H9 (cell line): Measurements from ENCODE around the gene CTNNA3. TPM values are rescaled to one million over a fixed set of nuclear protein-coding genes. Genes with fewer than 3 reads are reported as not detected.

ENCODE experiments used
- DNase-seq: peaks from one replicate; pipeline ENCODE4 v3.0.0-alpha.2; 2017
- H2AFZ ChIP-seq: one replicate; pipeline ENCODE4 v1.6.1; 2013; ENCODE audit warnings: mild to moderate bottlenecking, low read length, control low read depth, moderate library complexity
- H2AK5ac ChIP-seq: 2 replicates; pipeline ENCODE4 v1.6.1; 2013; ENCODE audit warnings: low read length, control low read depth, mixed read lengths; ENCODE audit not compliant: insufficient read length
- H2BK120ac ChIP-seq: one replicate; pipeline ENCODE4 v1.6.1; 2013; ENCODE audit warnings: low read depth, mild to moderate bottlenecking, low read length, control low read depth, inconsistent platforms; ENCODE audit not compliant: poor library complexity, severe bottlenecking
- H2BK12ac ChIP-seq: 2 replicates; pipeline ENCODE4 v1.6.1; 2013; ENCODE audit warnings: low read length, control low read depth, mixed read lengths, low read depth; ENCODE audit not compliant: insufficient read length
- H2BK15ac ChIP-seq: 2 replicates; pipeline ENCODE4 v1.6.1; 2013; ENCODE audit warnings: low read depth, low read length, control low read depth
- H2BK20ac ChIP-seq: one replicate; pipeline ENCODE4 v1.6.1; 2013; ENCODE audit warnings: low read depth, mild to moderate bottlenecking, low read length, control low read depth, inconsistent platforms; ENCODE audit not compliant: poor library complexity, severe bottlenecking
- H2BK5ac ChIP-seq: 2 replicates; pipeline ENCODE4 v1.6.1; 2013; ENCODE audit warnings: low read length, control low read depth, mixed read lengths; ENCODE audit not compliant: insufficient read length
- H3K14ac ChIP-seq: 2 replicates; pipeline ENCODE4 v1.6.1; 2013; ENCODE audit warnings: low read length, control low read depth; ENCODE audit not compliant: insufficient read depth
- H3K18ac ChIP-seq: 2 replicates; pipeline ENCODE4 v1.6.1; 2013; ENCODE audit warnings: low read depth, mild to moderate bottlenecking, mixed read lengths, low read length, control low read depth; ENCODE audit not compliant: insufficient read length
- H3K23ac ChIP-seq: 2 replicates; pipeline ENCODE4 v1.6.1; 2013; ENCODE audit warnings: low read length, control low read depth, mixed read lengths, low read depth; ENCODE audit not compliant: insufficient read length
- H3K23me2 ChIP-seq: 2 replicates; pipeline ENCODE4 v1.6.1; 2013; ENCODE audit warnings: low read depth, mild to moderate bottlenecking, mixed read lengths, low read length, control low read depth; ENCODE audit not compliant: insufficient read length, poor library complexity, severe bottlenecking
- H3K27ac ChIP-seq: 2 replicates; pipeline ENCODE4 v1.5.1; 2013; ENCODE audit warnings: low read length, control low read depth, mixed read lengths, low read depth; ENCODE audit not compliant: insufficient read length
- H3K27me3 ChIP-seq: 2 replicates; pipeline ENCODE4 v1.6.1; 2013; ENCODE audit warnings: low read length, control low read depth, inconsistent platforms; ENCODE audit not compliant: insufficient read depth
- H3K4ac ChIP-seq: 2 replicates; pipeline ENCODE4 v1.6.1; 2013; ENCODE audit warnings: low read depth, mild to moderate bottlenecking, control low read depth, inconsistent platforms, low read length, moderate library complexity
- H3K4me1 ChIP-seq: 2 replicates; pipeline ENCODE4 v1.6.1; 2013; ENCODE audit warnings: low read length, control low read depth, inconsistent platforms; ENCODE audit not compliant: insufficient read depth
- H3K4me2 ChIP-seq: 2 replicates; pipeline ENCODE4 v1.6.1; 2013; ENCODE audit warnings: low read length, control low read depth, mixed read lengths; ENCODE audit not compliant: insufficient read length, insufficient read depth
- H3K56ac ChIP-seq: 2 replicates; pipeline ENCODE4 v1.6.1; 2013; ENCODE audit warnings: low read depth, mild to moderate bottlenecking, mixed read lengths, low read length, control low read depth; ENCODE audit not compliant: insufficient read length
- H3K79me1 ChIP-seq: 2 replicates; pipeline ENCODE4 v1.6.1; 2013; ENCODE audit warnings: low read depth, mild to moderate bottlenecking, moderate library complexity, low read length, control low read depth, inconsistent platforms; ENCODE audit not compliant: insufficient read depth, poor library complexity, severe bottlenecking
- H3K79me2 ChIP-seq: 2 replicates; pipeline ENCODE4 v1.6.1; 2013; ENCODE audit warnings: low read length, control low read depth, inconsistent platforms; ENCODE audit not compliant: insufficient read depth
- H3K9ac ChIP-seq: 2 replicates; pipeline ENCODE4 v1.6.1; 2013; ENCODE audit warnings: low read length, control low read depth, mixed read lengths; ENCODE audit not compliant: insufficient read length; ENCODE audit errors: extremely low read depth
- H3K9me3 ChIP-seq: one replicate; pipeline ENCODE4 v1.6.1; 2013; ENCODE audit warnings: low read depth, low read length, inconsistent platforms; ENCODE audit not compliant: control insufficient read depth
- H3T11ph ChIP-seq: one replicate; pipeline ENCODE4 v1.6.1; 2013; ENCODE audit warnings: mild to moderate bottlenecking, low read length, control low read depth, inconsistent platforms
- H4K20me1 ChIP-seq: one replicate; pipeline ENCODE4 v1.6.1; 2013; ENCODE audit not compliant: control insufficient read depth, insufficient read length, insufficient read depth
- H4K5ac ChIP-seq: 2 replicates; pipeline ENCODE4 v1.6.1; 2013; ENCODE audit warnings: low read depth, mild to moderate bottlenecking, mixed read lengths, low read length, control low read depth; ENCODE audit not compliant: insufficient read length
- H4K8ac ChIP-seq: replicated peaks from 2 replicates; pipeline ENCODE4 v1.6.1; 2013; ENCODE audit warnings: low read length, control low read depth, mixed read lengths, low read depth; ENCODE audit not compliant: insufficient read length
- H4K91ac ChIP-seq: 2 replicates; pipeline ENCODE4 v1.6.1; 2013; ENCODE audit warnings: low read depth, mild to moderate bottlenecking, moderate library complexity, mixed read lengths, low read length, control low read depth; ENCODE audit not compliant: insufficient read length
- H3K27ac Mint-ChIP-seq, 3 experiments: 2 replicates in 2 of 3; 3 replicates in 1 of 3; pipeline ENCODE4 v1.8.0; 2020 to 2021; ENCODE audit warnings: mixed read lengths in 3 of 3, mild to moderate bottlenecking in 1 of 3, moderate library complexity in 1 of 3
- H3K27me3 Mint-ChIP-seq: 2 replicates; pipeline ENCODE4 v1.8.0; 2021; ENCODE audit warnings: low read depth, mild to moderate bottlenecking, moderate library complexity, mixed read lengths
- H3K36me3 Mint-ChIP-seq, 3 experiments: 2 replicates in 2 of 3; 3 replicates in 1 of 3; pipeline ENCODE4 v1.8.0; 2020 to 2021; ENCODE audit warnings: low read depth in 3 of 3, mixed read lengths in 3 of 3; ENCODE audit not compliant: insufficient read depth in 1 of 3
- H3K4me1 Mint-ChIP-seq, 2 experiments: 2 replicates each; pipeline ENCODE4 v1.8.0; 2020; ENCODE audit warnings: mixed read lengths in 2 of 2
- H3K4me3 Mint-ChIP-seq, 2 experiments: 2 replicates in 1 of 2; 3 replicates in 1 of 2; pipeline ENCODE4 v1.8.0; 2020 to 2021; ENCODE audit warnings: mild to moderate bottlenecking in 2 of 2, mixed read lengths in 2 of 2, moderate library complexity in 1 of 2
- H3K9me3 Mint-ChIP-seq, 2 experiments: 2 replicates in 1 of 2; 3 replicates in 1 of 2; pipeline ENCODE4 v1.8.0; 2020; ENCODE audit warnings: mild to moderate bottlenecking in 2 of 2, mixed read lengths in 2 of 2, moderate library complexity in 1 of 2
- total RNA-seq: library from RNA; stranded (reverse); gene quantifications from 2 replicates; pipeline ENCODE4 v1.2.1, GENCODE V29; 2021
- TF ChIP-seq, protein P1 (sequence below): fragments of 200-600 bp; sonication (generic); conservative IDR thresholded peaks from 3 replicates; pipeline ENCODE4 v1.8.0; 2021; ENCODE audit warnings: antibody characterized with exemption, mild to moderate bottlenecking

Gene CTNNA3
- total RNA-seq, 1 experiment from 2014 or later = 3.3 TPM

DNA sequence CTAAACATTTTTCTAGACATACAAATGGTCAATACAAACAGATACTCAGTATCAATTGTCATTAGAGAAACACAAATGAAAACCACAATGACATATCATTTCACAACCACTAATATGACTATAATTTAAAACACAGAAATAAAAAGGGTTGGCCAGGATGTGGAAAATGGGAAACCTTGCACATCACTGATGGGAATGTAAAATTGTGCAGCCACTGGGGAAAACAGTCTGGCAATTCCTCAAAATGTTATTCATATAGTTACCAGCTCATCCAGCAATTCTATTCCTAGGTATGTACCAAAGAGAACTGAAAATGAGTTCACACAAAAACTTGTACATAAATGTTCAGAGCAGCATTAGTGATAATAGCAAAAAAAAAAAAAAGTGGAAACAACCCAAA lies 876.3 kb downstream of the CTNNA3 start:
- Histone ChIP-seq H3K14ac (no peak overlapping the region), H2BK120ac (no peak overlapping the region), H3K4me1 (no peaks in the 10 kb centered on the region), H3K79me2 (no peaks in the 10 kb centered on the region), H3K23ac (no peak overlapping the region), H3K18ac (no peak overlapping the region), H2AK5ac (no peak overlapping the region), H4K8ac (no peak overlapping the region), H3K23me2 (no peaks in the 10 kb centered on the region), H3K9ac (no peak overlapping the region), H3K79me1 (no peaks in the 10 kb centered on the region), H3K9me3 (no peaks in the 10 kb centered on the region), H2BK12ac (no peak overlapping the region), H2BK5ac (no peak overlapping the region), H3K27ac (no peak overlapping the region), H4K91ac (no peak overlapping the region), H3K27me3 (no peaks in the 10 kb centered on the region; the same call in 1 of the 2 replicates), H3K4ac (no peak overlapping the region), H3T11ph (no peak overlapping the region), H2AFZ (no peak overlapping the region), H2BK15ac (no peak overlapping the region), H4K20me1 (no peaks in the 10 kb centered on the region), H3K4me2 (no peak overlapping the region), H3K56ac (no peak overlapping the region), H4K5ac (no peak overlapping the region), H2BK20ac (no peak overlapping the region)
- H3K9me3 Mint-ChIP-seq = no peaks in the 10 kb centered on the region
- H3K27ac Mint-ChIP-seq = no peak overlapping the region
- peaks cover 12 to 17% of the 10 kb centered on the region in 2 experiments for H3K4me1 Mint-ChIP-seq
- no peak for DNase-seq
- no peaks in the 10 kb centered on the region for H3K36me3 Mint-ChIP-seq
- H3K27me3 Mint-ChIP-seq = peaks cover 3% of the 10 kb centered on the region
- TF ChIP-seq, protein P1, sequence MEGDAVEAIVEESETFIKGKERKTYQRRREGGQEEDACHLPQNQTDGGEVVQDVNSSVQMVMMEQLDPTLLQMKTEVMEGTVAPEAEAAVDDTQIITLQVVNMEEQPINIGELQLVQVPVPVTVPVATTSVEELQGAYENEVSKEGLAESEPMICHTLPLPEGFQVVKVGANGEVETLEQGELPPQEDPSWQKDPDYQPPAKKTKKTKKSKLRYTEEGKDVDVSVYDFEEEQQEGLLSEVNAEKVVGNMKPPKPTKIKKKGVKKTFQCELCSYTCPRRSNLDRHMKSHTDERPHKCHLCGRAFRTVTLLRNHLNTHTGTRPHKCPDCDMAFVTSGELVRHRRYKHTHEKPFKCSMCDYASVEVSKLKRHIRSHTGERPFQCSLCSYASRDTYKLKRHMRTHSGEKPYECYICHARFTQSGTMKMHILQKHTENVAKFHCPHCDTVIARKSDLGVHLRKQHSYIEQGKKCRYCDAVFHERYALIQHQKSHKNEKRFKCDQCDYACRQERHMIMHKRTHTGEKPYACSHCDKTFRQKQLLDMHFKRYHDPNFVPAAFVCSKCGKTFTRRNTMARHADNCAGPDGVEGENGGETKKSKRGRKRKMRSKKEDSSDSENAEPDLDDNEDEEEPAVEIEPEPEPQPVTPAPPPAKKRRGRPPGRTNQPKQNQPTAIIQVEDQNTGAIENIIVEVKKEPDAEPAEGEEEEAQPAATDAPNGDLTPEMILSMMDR = no peak
- no peak overlapping the region for H3K4me3 Mint-ChIP-seq
